Left colon (tissue), 2 donors: ENCODE measurements around the gene HTN3. TPM values are rescaled to one million over a fixed set of nuclear protein-coding genes. Genes with fewer than 3 reads are reported as not detected.
"Not testable (repeated sequence)": the region's sequence is repeated elsewhere in the genome, so short reads cannot be mapped to it uniquely, and the experiment has no call there.

Experiments used
- ATAC-seq: fragments of 200-7000 bp; cut with Tn5 transposase; one replicate; pipeline ENCODE4 v1.9.1; 2020; ENCODE audit warnings: mild to moderate bottlenecking, moderate library complexity
- DNase-seq, 2 donors: peaks; one replicate each; pipeline ENCODE4 v3.0.0-alpha.2; 2020
- intact Hi-C, 2 donors: fragments of 100-400 bp; cut with DNase I in 1 of 2; cut with micrococcal nuclease in 1 of 2; formaldehyde crosslinking; loops; one replicate each; pipeline versions ENCODE4 v1.11.2 to v1.14.0; 2022; cut with DNase I, micrococcal nuclease
- long read RNA-seq: library from polyadenylated mRNA; unstranded; transcript quantifications from one replicate; pipeline ENCODE4 v2.0.0, GENCODE V29; 2021
- total RNA-seq, 2 donors: library from RNA; stranded (reverse); fragmentation: NEBNext Ultra II Directional; extraction: Animal tissue kit (Norgen Biotek cat#: 25700); gene quantifications; one replicate each; pipeline ENCODE4 v1.2.1, GENCODE V29; 2021
- donor health status: DM: no; HTN: no; CAD: no.
- donor health status: DM: yes; HTN: yes; CAD: no.

Gene HTN3
- not detected for total RNA-seq
- long read RNA-seq, result 0 reads

DNA sequence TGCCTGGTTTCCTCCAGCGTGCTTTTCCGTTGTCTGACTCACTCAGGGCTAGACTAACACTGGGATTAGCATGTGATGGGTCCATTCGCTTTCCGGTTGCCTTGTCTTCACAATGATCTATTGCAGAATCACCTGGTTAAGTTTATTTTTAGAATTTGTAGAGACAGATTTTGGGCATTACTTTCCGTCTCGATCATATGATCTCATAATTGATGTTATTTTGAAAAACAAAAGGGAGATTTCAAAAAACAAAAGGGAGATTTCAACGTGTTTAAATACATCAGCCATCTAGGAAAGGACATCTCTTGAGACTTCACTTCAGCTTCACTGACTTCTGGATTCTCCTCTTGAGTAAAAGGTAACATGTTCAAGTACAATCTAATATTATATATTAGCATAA, at the start of gene HTN3:
TSS of gene HTN3 (plus strand) at position 301 of the 400 bp plus-strand sequence. CDS start 2,282 bp downstream, outside the sequence.
- ATAC-seq, DNase-seq, intact Hi-C loops: not testable (repeated sequence)

DNA sequence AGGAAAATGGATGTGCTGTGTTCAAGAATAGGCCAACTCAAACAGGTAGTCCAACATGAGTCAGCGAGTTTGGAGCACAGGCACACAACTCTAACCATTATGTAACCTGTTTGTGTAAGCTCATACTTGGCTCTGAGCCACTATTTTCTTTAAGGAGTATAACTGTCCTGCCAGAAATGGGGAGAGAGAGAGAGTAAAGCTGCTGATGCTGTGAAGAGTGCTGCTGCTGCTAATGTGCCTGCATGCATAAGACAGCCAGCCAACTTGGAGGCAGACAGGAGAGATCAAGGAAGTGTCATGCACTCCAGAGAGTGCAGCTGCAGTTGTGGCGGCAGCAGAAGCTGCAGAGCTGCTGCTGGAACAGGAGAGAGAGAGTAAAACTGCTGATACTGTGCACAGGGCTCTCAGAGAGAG, 44.2 kb upstream of the HTN3 start:
- intact Hi-C loops, result no loop called here
- DNase-seq (no peak), ATAC-seq (peak; percentile 59)

DNA sequence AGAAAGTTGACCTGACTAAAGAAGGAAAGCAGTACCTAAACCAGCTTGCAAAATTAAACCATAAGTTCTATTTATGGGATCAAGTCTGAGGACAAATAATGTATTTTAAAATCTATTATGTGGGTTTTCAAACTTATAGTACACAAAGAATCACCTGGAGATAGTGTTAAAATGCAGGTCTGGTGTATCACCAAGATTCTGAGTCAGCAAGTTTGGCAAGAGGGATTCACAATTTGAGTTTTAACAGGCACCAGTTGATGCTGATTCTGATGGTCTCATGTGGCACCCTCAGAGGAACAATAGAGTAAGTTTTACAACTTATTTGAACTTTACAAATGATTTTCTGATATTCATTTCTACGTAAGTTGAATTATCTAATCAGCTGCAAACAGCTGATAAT, 41.6 kb upstream of the HTN3 start:
- DNase-seq, result no peak
- no peak for ATAC-seq

DNA sequence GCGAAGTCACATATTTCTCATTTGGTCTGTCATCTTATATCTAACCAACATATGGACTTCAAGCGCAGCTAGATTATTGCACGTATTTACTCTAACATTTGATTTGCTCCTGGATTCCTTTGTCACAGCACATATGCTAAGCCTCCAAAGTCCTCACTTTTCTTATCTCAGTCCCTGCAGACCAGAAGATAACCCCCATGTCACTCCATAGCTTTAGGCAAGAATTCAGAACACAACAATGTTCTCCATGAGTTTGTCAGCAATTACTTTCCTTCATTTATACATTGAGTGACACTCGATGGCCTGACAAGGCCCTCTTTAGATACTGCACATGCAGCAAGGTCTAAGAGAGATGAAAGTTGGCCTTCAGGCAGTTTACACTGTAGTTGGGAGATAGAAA, 37.2 kb upstream of the HTN3 start:
- DNase-seq (no peak), ATAC-seq (no peak)
- intact Hi-C loops, result no loop called here

More for the DNA sequence above, 41.6 kb upstream of the HTN3 start:
- intact Hi-C loops, result no loop called here

DNA sequence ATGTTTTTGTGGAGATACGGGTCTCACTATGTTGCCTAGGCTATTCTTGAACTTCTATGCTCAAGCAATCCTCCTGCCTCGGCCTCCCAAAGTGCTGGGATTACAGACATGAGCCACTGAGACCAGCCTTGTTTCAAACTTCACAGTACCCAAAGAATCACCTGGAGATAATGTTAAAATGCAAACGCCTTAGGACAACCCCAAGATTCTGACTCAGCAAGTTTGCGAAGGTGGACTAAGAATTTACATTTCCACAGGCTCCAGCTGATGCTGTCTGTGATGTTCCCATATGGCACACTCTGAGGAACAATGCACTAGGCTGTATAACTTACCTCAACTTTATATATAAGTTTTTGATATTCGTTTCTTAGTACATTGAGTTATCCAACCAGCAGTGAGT, 33.5 kb upstream of the HTN3 start:
- intact Hi-C loops, result no loop called here
- ATAC-seq, result no peak
- no peak for DNase-seq

DNA sequence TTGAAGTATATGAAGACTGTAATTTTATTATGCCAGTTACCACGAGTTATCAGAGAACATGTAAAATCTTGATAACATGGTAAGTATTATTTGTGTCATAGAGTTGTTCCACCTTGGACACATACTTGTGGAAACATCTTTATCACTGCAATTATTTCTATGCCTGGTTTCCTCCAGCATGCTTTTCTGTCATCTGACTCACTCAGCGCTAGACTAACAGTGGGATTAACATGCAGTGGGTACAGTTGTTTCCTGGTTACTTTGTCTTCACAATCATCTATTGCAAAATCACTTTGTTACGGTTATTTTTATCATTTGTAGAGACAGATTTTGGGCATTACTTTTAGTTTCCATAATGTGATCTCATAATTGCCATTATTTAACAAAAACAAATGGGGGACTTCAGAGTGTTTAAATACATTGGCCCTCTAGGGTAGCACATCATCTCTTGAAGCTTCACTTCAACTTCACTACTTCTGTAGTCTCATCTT, 32.7 kb upstream of the HTN3 start, which contains the start of gene STATH:
TSS of gene STATH (plus strand) at position 441 of the 491 bp plus-strand sequence. CDS start 2,472 bp downstream, outside the sequence.
- intact Hi-C loops, result no loop called here
- ATAC-seq, result no peak
- no peak for DNase-seq

DNA sequence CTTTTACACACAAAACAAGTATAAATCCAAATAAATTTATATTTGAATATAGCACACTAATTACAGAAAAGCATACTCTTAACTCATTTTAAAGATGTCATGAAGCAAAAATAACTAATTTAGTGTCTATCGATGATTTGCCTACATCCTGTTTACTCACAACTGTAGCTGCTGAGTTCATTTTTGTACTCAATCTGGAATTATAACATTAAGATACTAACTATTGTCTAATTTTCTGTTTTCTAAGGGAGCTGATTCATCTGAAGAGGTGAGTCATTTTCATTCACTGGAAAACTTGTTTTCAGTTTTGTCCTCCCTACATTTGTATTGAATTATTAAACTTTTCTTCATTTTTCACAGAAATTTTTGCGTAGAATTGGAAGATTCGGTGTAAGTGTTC, 28.8 kb upstream of the HTN3 start:
- ATAC-seq (no peak), DNase-seq (no peak)
- intact Hi-C loops, result no loop called here

DNA sequence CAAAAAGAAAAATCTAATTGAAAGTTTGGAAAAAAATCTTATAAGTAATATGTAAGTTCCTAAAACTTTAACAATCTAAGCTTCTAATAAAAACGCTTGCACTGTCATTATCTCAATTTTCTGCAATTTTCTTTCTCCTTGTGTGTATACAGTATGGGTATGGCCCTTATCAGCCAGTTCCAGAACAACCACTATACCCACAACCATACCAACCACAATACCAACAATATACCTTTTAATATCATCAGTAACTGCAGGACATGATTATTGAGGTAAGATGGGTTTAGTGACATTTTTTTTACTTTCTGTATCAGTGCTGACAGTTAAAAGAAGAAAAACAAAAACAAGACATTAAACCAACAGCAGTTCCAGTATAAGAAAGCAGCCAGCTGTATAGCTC, 27.5 kb upstream of the HTN3 start:
- intact Hi-C loops, result no loop called here
- DNase-seq, result no peak
- no peak for ATAC-seq

DNA sequence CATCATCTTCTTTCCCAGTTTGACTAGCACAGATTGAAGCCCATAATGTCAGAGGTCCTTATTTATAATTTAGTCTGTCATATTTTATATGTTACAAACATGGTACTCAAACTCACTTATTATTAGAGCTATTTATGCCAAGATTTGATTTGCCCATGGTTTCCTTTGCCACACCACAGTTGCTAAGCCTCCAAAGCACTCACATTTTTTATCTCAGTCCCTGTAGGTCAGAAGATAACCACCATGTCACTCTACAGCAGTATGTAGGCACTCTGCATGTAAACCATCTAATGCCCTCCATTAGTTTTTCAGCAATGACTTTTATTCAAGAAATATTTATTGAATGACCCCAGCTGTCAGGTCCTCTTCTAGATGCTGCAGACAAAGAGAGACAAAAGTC, 25.8 kb upstream of the HTN3 start:
- DNase-seq, result no peak
- no peak for ATAC-seq
- intact Hi-C loops, result no loop called here

DNA sequence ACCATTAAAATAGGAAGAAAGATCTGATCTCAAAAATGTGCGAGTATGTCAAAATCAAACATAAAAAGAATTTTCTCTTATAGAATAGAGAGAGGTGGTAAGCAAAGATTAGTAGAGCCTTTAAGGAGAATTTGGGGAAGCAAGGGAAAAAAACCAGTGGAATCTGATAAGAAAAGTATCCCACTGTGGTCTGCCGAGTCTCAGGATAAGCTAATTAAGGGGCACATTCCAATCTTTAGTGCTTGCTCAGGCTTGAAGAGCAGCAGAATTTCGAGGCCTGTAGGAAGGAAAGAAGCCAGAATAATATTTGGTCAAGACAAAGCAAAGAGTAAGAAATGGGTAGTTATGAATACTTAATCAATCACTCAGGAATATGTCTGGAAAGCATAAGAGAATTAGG, 19.5 kb upstream of the HTN3 start:
- ATAC-seq, result no peak
- no peak for DNase-seq
- intact Hi-C loops, result no loop called here

DNA sequence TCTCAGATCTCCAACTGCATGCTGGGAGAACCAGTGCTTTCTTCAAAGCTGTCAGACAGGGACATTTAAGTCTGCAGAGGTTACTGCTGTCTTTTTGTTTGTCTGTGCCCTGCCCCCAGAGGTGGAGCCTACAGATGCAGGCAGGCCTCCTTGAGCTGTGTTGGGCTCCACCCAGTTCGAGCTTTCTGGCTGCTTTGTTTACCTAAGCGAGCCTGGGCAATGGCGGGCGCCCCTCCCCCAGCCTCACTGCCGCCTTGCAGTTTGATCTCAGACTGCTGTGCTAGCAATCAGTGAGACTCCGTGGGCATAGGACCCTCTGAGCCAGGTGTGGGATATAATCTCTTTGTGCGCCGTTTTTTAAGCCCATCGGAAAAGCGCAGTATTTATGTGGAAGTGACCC, 9.3 kb upstream of the HTN3 start:
- DNase-seq, ATAC-seq, intact Hi-C loops: not testable (repeated sequence)

DNA sequence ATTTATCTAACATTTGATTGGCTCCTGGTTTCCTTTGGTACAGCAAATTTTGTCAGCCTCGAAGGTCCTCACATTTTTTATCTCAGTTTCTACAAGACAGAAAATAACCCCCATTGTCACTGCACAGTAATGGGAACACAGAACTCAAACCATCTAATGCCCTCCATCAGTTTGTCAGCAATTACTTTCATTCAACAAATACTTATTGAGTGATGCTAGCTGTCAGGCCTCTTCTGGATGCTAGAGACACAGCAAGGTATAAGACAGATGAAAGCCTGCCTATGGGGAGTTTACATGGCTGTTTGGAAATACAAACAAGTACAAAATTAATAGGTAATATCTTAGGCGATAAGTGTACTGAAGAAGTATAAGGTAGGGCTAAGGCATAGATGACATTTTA, 5.0 kb upstream of the HTN3 start:
- intact Hi-C loops, result no loop called here
- DNase-seq, result no peak
- no peak for ATAC-seq

DNA sequence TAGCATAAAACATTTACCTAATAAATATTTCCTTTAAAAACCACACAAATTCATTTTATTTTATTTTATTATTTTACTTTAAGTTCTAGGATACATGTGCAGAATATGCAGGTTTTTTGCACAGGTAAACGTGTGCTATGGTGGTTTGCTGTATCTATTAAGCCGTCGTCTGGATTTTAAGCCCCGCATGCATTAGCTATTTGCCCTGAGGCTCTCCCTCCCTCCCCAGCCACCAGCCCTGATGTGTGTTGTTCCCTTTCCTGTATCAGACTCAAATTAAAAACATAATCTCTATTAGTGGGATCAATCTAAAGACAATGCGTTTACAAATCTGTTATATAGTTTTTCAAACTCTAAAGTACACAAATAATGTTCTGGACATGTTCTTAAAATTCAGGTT, 1.2 kb upstream of the HTN3 start:
- intact Hi-C loops, result no loop called here
- no peak for DNase-seq
- ATAC-seq, result no peak

DNA sequence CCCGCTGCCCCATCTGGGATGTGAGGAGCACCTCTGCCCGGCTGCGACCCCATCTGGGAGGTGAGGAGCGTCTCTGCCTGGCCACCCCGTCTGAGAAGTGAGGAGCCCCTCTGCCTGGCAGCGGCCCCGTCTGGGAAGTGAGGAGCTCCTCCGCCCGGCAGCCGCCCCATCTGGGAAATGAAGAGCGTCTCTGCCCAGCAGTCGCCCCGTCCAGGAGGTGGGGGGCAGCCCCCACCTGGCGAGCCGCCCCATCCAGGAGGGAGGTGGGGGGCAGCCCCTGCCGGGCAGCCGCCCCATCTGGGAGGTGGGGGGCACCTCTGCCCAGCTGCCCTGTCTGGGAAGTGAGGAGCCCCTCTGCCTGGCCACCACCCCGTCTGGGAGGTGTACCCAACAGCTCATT, 9.3 kb downstream of the HTN3 start:
- ATAC-seq, intact Hi-C loops, DNase-seq: not testable (repeated sequence)

DNA sequence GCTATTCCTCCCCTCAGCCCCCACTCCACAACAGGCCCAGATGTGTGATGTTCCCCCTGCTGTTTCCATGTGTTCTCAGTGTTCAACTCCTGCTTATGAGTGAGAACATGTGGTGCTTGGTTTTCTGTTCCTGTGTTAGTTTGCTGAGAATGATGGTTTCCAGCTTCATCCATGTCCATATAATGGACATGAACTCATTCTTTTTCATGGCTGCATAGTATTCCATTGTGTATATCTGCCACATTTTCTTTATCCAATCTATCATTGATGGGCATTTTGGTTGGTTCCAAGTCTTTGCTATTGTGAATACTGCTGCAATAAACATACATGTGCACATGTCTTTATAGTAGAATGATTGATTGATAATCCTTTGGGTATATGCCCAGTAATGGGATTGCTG, 11.7 kb downstream of the HTN3 start:
- DNase-seq, intact Hi-C loops, ATAC-seq: not testable (repeated sequence)

DNA sequence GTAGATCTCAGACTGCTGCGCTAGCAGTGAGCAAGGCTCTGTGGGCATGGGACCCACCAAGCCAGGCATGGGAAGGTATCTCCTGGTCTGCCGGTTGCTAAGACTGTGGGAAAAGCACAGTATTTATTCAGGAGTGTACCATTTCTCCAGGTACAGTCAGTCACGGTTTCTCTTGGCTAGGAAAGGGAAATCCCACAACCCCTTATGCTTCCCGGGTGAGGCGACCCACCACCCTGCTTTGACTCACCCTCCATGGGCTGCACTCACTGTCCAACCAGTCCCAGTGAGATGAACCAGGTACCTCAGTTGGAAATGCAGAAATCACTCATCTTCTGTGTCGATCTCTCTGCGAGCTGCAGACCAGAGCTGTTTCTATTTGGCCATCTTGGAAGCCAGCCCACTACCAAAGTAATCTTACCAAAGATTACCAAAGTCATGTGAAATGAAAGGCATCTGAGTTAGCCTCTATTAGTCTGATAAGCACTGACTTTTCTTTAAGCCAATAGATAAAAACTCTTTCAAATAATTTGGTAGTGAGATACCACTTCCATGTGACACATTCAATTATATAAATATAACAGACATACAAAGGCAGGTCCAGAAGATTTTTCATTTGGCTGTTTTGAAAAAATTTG, 13.5 kb downstream of the HTN3 start:
- ATAC-seq, result no peak
- intact Hi-C loops, result no loop called here

DNA sequence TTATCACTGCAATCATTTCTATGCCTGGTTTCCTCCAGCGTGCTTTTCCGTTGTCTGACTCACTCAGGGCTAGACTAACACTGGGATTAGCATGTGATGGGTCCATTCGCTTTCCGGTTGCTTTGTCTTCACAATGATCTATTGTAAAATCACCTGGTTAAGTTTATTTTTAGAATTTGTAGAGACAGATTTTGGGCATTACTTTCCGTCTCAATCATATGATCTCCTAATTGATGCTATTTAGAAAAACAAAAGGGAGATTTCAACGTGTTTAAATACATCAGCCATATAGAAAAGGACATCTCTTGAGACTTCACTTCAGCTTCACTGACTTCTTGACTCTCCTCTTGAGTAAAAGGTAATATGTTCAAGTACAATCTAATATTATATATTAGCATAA, 21.9 kb downstream of the HTN3 start, which contains the start of gene HTN1:
TSS of gene HTN1 (plus strand) at position 301 of the 400 bp plus-strand sequence. CDS start 2,639 bp downstream, outside the sequence.
- DNase-seq, result not testable (repeated sequence)

More for the DNA sequence above, 13.5 kb downstream of the HTN3 start:
- no peak for DNase-seq

DNA sequence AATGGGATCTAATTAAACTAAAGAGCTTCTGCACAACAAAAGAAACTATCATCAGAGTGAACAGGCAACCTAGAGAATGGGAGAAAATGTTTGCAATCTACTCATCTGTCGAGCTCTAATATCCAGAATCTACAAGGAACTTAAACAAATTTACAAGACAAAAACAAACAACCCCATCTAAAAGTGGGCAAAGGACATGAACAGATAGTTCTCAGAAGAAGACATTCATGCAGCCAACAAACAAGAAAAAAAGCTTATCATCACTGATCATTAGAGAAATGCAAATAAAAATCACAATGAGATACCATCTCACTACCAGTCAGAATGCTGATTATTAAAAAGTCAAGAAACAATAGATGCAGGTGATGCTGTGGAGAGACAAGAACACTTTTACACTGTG, 28.3 kb downstream of the HTN3 start:
- ATAC-seq, intact Hi-C loops, DNase-seq: not testable (repeated sequence)

More for the DNA sequence above, 21.9 kb downstream of the HTN3 start, which contains the start of gene HTN1:
- ATAC-seq, intact Hi-C loops: not testable (repeated sequence)

DNA sequence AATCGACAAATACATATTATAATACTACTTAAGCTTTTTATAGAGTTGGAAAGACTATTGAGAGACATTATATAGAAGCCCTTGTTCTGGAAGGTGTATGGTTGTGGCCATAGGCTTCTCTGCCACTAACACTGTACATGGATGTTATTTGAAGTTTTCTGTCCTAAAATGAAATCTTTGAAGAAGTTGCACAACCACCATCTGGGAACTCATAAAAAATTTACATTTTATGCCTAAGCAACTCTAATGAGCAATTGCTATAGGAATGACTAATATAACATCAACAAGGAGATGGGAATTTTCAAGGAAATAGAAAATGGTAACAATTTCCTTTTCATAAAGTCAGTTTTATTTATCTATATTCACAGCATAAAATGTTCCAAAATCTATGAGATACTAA, 29.4 kb downstream of the HTN3 start:
- intact Hi-C loops, result no loop called here
- ATAC-seq (no peak), DNase-seq (no peak)

DNA sequence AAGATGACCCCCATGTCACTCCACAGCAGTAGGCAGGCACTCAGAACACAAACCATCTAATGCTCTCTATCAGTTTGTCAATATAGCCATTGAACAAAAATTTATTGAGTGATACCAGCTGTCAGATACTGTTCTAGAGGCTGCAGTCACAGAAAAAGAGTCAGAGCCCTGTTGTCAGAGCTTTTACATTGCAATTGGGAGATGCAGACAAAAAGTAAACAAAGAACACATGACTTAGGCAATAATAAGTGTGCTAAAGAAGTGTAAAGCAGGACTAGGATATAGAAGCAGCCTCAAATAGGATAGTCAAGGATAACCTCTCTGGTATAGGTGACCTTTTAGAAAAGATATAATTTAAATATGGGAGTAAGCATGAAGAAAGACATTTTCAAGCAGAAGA, 30.9 kb downstream of the HTN3 start:
- intact Hi-C loops, result no loop called here
- ATAC-seq (no peak), DNase-seq (no peak)

DNA sequence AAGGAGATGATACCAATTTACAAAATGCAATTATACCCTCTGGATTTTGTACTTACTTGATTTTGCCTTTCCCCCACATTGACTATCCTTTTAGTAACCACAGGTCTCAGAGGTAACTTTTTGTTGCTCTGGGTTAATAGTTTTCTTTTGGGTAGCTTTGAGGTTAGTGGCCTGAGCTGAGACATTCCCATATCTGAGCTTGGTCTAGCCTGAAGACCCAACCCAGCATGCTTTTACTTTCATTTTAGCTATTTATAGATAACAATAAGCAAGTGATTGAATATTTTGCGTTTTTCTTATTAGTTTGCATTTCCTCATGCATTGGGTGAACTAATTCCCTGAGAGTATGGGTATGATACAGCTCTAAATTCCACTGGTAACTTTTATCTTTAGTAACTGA, 33.7 kb downstream of the HTN3 start:
- intact Hi-C loops, result no loop called here
- no peak for ATAC-seq
- DNase-seq, result no peak
